Liver (tissue), 9 donors: ENCODE data around the gene DNAJB4. TPM values are rescaled to one million over a fixed set of nuclear protein-coding genes. Genes with fewer than 3 reads are reported as not detected.

Experiments
- DNase-seq: peaks from one replicate; pipeline ENCODE4 v3.0.0-alpha.2; 2017; ENCODE audit warnings: low spot score
- H3K27ac ChIP-seq, 2 donors: one replicate each; pipeline ENCODE4 v1.7.0; 2013; ENCODE audit warnings: inconsistent platforms in 2 of 2, low read length in 2 of 2, control low read depth in 1 of 2, low read depth in 1 of 2, mild to moderate bottlenecking in 1 of 2
- H3K27me3 ChIP-seq, 4 donors: one replicate each; pipeline versions ENCODE4 v1.6.1 to v1.7.0; 2013; ENCODE audit warnings: low read length in 3 of 4, inconsistent platforms in 1 of 4, mild to moderate bottlenecking in 1 of 4, moderate library complexity in 1 of 4; ENCODE audit not compliant: control insufficient read depth in 4 of 4, insufficient read depth in 4 of 4
- H3K36me3 ChIP-seq, 4 donors: one replicate each; pipeline versions ENCODE4 v1.6.1 to v1.7.0; 2013; ENCODE audit warnings: low read length in 3 of 4, mild to moderate bottlenecking in 3 of 4, low read depth in 1 of 4, moderate library complexity in 1 of 4; ENCODE audit not compliant: control insufficient read depth in 4 of 4, insufficient read depth in 3 of 4
- H3K4me1 ChIP-seq, 4 donors: one replicate each; pipeline versions ENCODE4 v1.6.1 to v1.7.0; 2013; ENCODE audit warnings: low read length in 3 of 4, mild to moderate bottlenecking in 3 of 4, moderate library complexity in 1 of 4; ENCODE audit not compliant: control insufficient read depth in 4 of 4, insufficient read depth in 4 of 4
- H3K4me3 ChIP-seq, 3 donors: one replicate each; pipeline versions ENCODE4 v1.6.1 to v1.7.0; 2013; ENCODE audit warnings: low read length in 3 of 3, control low read depth in 1 of 3, low read depth in 1 of 3, mild to moderate bottlenecking in 1 of 3
- H3K9ac ChIP-seq, 2 donors: one replicate each; pipeline ENCODE4 v1.7.0; 2013; ENCODE audit warnings: low read length in 2 of 2, mild to moderate bottlenecking in 2 of 2, moderate library complexity in 2 of 2, control low read depth in 1 of 2, low read depth in 1 of 2
- H3K9me3 ChIP-seq, 4 donors: one replicate each; pipeline versions ENCODE4 v1.6.1 to v1.7.0; 2013; ENCODE audit warnings: low read length in 3 of 4; ENCODE audit not compliant: control insufficient read depth in 4 of 4
- EGR1 ChIP-seq, 2 donors: IDR thresholded peaks; 2 replicates each; pipeline ENCODE4 v1.6.1; 2016 to 2018; ENCODE audit warnings: antibody characterized with exemption in 2 of 2, low read depth in 2 of 2
- FOXA1 ChIP-seq: IDR thresholded peaks from 2 replicates; pipeline ENCODE4 v1.6.1; 2016; ENCODE audit warnings: antibody characterized with exemption
- FOXA2 ChIP-seq: IDR thresholded peaks from 2 replicates; pipeline ENCODE4 v1.6.1; 2016; ENCODE audit warnings: antibody characterized with exemption
- GABPA ChIP-seq, 2 donors: IDR thresholded peaks in 1 of 2; conservative IDR thresholded peaks in 1 of 2; 2 replicates each; pipeline ENCODE4 v1.6.1; 2016; ENCODE audit warnings: antibody characterized with exemption in 2 of 2, mild to moderate bottlenecking in 1 of 2, moderate library complexity in 1 of 2
- HNF4A ChIP-seq, 2 donors: conservative IDR thresholded peaks; 2 replicates each; pipeline ENCODE4 v1.6.1; 2016; ENCODE audit warnings: antibody characterized with exemption in 2 of 2, mild to moderate bottlenecking in 2 of 2
- HNF4G ChIP-seq: IDR thresholded peaks from 2 replicates; pipeline ENCODE4 v1.6.1; 2016; ENCODE audit warnings: antibody characterized with exemption
- JUND ChIP-seq, 2 donors: IDR thresholded peaks; 2 replicates each; pipeline ENCODE4 v1.6.1; 2016; ENCODE audit warnings: antibody characterized with exemption in 2 of 2
- NR2F2 ChIP-seq: IDR thresholded peaks from 2 replicates; pipeline ENCODE4 v1.6.1; 2016; ENCODE audit warnings: antibody characterized with exemption
- RAD21 ChIP-seq, 2 donors: IDR thresholded peaks; 2 replicates each; pipeline ENCODE4 v1.6.1; 2016; ENCODE audit warnings: antibody characterized with exemption in 2 of 2, mild to moderate bottlenecking in 2 of 2
- RXRA ChIP-seq, 2 donors: IDR thresholded peaks; 2 replicates each; pipeline ENCODE4 v1.6.1; 2017 to 2018; ENCODE audit warnings: antibody characterized with exemption in 2 of 2, mild to moderate bottlenecking in 1 of 2
- SP1 ChIP-seq: IDR thresholded peaks from 2 replicates; pipeline ENCODE4 v1.6.1; 2018; ENCODE audit warnings: antibody characterized with exemption, mild to moderate bottlenecking
- TAF1 ChIP-seq: conservative IDR thresholded peaks from 2 replicates; pipeline ENCODE4 v1.6.1; 2016; ENCODE audit warnings: antibody characterized with exemption, mild to moderate bottlenecking
- YY1 ChIP-seq: IDR thresholded peaks from 2 replicates; pipeline ENCODE4 v1.6.1; 2016; ENCODE audit warnings: antibody characterized with exemption, mild to moderate bottlenecking
- WGBS: extraction: QIAGEN DNeasy Blood & Tissue Kit; methylation state at CpG from one replicate; pipeline ENCODE4 v1.1.7; 2013; 5-methylcytosine and 5-hydroxymethylcytosine counted together
- polyA plus RNA-seq, 2 donors: library from polyadenylated mRNA; stranded (reverse) in 1 of 2; unstranded in 1 of 2; fragments of 200-250 nt in 1 of 2; fragments of >200 nt in 1 of 2; fragmentation: Nextera tagmentation in 1 of 2; extraction: Ambion mirVana in 1 of 2; gene quantifications; one replicate each; pipeline versions ENCODE4 v1.2.1 to v1.2.3, GENCODE V29; 2013 to 2015
- total RNA-seq, 2 donors: library from RNA; depleted of rRNA; stranded (reverse); fragments of >200 nt; gene quantifications; one replicate each; pipeline ENCODE4 v1.2.3, GENCODE V29; 2014
- TF ChIP-seq, protein P1 (sequence below): IDR thresholded peaks from 2 replicates; pipeline ENCODE4 v1.6.1; 2016; ENCODE audit warnings: antibody characterized with exemption, mild to moderate bottlenecking
- TF ChIP-seq, protein P2 (sequence below): IDR thresholded peaks from 2 replicates; pipeline ENCODE4 v1.6.1; 2016; ENCODE audit warnings: antibody characterized with exemption
- TF ChIP-seq, protein P3 (sequence below): IDR thresholded peaks from 2 replicates; pipeline ENCODE4 v1.6.1; 2016; ENCODE audit warnings: antibody characterized with exemption
- TF ChIP-seq, protein P4 (sequence below): IDR thresholded peaks from 2 replicates; pipeline ENCODE4 v1.6.1; 2016; ENCODE audit warnings: antibody characterized with exemption
- TF ChIP-seq, protein P5 (sequence below): fragments of 150-350 bp; IDR thresholded peaks from 2 replicates; pipeline ENCODE4 v1.5.1; 2017; ENCODE audit warnings: improper control_type of control experiment, low read depth, low read length; ENCODE audit not compliant: missing input control
- donor health status: healthy.
- donor health status: healthy.
- donor health status: healthy.
- donor health status: healthy.
- donor health status: healthy.

The DNAJB4 gene
- total and polyA plus RNA-seq, 4 donors: 5.7 to 21.6 (median 10.0) TPM

DNA sequence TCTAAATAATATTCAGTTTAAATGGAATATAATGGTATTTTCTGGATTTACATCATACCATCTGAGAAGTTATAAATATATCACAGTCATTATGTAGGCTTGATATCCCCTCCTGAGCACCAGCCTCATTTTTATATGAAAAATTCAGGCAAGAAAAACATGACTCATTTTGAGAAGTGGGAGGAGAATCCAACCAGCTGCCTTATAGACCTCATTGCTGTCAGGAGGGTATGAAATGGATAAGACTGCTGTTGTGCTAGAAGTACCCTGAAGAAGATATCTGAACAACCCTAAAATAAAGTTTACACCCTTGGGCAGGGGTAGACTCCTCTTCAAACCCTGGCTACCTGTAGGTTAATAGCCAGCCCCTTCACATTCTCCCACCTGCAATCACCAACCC, 49.8 kb downstream of the DNAJB4 start (continued):
- TF ChIP-seq, protein P1, sequence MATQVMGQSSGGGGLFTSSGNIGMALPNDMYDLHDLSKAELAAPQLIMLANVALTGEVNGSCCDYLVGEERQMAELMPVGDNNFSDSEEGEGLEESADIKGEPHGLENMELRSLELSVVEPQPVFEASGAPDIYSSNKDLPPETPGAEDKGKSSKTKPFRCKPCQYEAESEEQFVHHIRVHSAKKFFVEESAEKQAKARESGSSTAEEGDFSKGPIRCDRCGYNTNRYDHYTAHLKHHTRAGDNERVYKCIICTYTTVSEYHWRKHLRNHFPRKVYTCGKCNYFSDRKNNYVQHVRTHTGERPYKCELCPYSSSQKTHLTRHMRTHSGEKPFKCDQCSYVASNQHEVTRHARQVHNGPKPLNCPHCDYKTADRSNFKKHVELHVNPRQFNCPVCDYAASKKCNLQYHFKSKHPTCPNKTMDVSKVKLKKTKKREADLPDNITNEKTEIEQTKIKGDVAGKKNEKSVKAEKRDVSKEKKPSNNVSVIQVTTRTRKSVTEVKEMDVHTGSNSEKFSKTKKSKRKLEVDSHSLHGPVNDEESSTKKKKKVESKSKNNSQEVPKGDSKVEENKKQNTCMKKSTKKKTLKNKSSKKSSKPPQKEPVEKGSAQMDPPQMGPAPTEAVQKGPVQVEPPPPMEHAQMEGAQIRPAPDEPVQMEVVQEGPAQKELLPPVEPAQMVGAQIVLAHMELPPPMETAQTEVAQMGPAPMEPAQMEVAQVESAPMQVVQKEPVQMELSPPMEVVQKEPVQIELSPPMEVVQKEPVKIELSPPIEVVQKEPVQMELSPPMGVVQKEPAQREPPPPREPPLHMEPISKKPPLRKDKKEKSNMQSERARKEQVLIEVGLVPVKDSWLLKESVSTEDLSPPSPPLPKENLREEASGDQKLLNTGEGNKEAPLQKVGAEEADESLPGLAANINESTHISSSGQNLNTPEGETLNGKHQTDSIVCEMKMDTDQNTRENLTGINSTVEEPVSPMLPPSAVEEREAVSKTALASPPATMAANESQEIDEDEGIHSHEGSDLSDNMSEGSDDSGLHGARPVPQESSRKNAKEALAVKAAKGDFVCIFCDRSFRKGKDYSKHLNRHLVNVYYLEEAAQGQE: no peak

DNA sequence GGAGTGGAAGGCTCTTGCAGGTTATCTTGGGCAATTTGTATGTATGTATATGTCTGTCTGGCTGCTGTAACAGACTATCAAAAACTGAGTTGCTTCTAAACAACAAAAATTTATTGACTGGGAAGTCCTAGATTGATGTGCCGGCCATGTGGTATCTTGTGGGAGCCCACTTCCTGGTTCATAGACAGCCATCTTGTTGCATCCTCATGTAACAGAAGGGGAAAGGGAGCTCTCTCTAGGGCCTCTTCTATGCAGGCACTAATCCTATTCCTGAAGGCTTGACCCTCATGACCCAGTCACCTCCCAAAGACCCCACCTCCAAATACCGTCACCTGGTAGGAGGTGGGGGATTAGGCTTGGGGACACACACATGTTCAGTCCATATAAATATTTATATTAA, 50.2 kb downstream of the DNAJB4 start:
- no peak for DNase-seq
- Histone ChIP-seq H3K36me3 (no peaks in the 10 kb centered on the region), H3K4me3 (no peak overlapping the region), H3K9ac (no peak overlapping the region), H3K9me3 (no peaks in the 10 kb centered on the region), H3K27ac (no peak overlapping the region), H3K4me1 (peaks cover 0 to 27% (median 14%) of the 10 kb centered on the region in 4 donors), H3K27me3 (no peaks in the 10 kb centered on the region)
- TF ChIP-seq, protein P1: no peak
- no peak for TF ChIP-seq RXRA (IDR thresholded peaks at IDR 0.05)
- TF ChIP-seq EGR1 (IDR thresholded peaks at IDR 0.05; ENCODE audit: low read depth in 2 of 2): no peak
- no peak for TF ChIP-seq HNF4A (conservative IDR thresholded peaks at IDR 0.05)
- TF ChIP-seq FOXA2: no peak
- no peak for TF ChIP-seq SP1
- TF ChIP-seq, protein P2, sequence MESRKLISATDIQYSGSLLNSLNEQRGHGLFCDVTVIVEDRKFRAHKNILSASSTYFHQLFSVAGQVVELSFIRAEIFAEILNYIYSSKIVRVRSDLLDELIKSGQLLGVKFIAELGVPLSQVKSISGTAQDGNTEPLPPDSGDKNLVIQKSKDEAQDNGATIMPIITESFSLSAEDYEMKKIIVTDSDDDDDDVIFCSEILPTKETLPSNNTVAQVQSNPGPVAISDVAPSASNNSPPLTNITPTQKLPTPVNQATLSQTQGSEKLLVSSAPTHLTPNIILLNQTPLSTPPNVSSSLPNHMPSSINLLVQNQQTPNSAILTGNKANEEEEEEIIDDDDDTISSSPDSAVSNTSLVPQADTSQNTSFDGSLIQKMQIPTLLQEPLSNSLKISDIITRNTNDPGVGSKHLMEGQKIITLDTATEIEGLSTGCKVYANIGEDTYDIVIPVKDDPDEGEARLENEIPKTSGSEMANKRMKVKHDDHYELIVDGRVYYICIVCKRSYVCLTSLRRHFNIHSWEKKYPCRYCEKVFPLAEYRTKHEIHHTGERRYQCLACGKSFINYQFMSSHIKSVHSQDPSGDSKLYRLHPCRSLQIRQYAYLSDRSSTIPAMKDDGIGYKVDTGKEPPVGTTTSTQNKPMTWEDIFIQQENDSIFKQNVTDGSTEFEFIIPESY: no peak
- TF ChIP-seq GABPA (IDR thresholded peaks at IDR 0.05 in 1 of 2, conservative IDR thresholded peaks at IDR 0.05 in 1 of 2): no peak
- TF ChIP-seq HNF4G: no peak
- TF ChIP-seq, protein P3, sequence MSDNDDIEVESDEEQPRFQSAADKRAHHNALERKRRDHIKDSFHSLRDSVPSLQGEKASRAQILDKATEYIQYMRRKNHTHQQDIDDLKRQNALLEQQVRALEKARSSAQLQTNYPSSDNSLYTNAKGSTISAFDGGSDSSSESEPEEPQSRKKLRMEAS: no peak
- no peak for TF ChIP-seq NR2F2
- TF ChIP-seq, protein P4, sequence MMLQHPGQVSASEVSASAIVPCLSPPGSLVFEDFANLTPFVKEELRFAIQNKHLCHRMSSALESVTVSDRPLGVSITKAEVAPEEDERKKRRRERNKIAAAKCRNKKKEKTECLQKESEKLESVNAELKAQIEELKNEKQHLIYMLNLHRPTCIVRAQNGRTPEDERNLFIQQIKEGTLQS: no peak
- TF ChIP-seq, protein P5, sequence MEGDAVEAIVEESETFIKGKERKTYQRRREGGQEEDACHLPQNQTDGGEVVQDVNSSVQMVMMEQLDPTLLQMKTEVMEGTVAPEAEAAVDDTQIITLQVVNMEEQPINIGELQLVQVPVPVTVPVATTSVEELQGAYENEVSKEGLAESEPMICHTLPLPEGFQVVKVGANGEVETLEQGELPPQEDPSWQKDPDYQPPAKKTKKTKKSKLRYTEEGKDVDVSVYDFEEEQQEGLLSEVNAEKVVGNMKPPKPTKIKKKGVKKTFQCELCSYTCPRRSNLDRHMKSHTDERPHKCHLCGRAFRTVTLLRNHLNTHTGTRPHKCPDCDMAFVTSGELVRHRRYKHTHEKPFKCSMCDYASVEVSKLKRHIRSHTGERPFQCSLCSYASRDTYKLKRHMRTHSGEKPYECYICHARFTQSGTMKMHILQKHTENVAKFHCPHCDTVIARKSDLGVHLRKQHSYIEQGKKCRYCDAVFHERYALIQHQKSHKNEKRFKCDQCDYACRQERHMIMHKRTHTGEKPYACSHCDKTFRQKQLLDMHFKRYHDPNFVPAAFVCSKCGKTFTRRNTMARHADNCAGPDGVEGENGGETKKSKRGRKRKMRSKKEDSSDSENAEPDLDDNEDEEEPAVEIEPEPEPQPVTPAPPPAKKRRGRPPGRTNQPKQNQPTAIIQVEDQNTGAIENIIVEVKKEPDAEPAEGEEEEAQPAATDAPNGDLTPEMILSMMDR: no peak
- TF ChIP-seq RAD21 (IDR thresholded peaks at IDR 0.05): no peak
- no peak for TF ChIP-seq YY1
- TF ChIP-seq JUND (IDR thresholded peaks at IDR 0.05): no peak
- TF ChIP-seq FOXA1: no peak
- TF ChIP-seq TAF1: no peak
- WGBS: 51% methylated on average over 2 of the region's 2 CpGs
